B cell (primary cell): Measurements from ENCODE around the gene NPEPPS. TPM values are rescaled to one million over a fixed set of nuclear protein-coding genes. Genes with fewer than 3 reads are reported as not detected.
"Not testable (repeated sequence)": the region's sequence is repeated elsewhere in the genome, so short reads cannot be mapped to it uniquely, and the experiment has no call there.

ENCODE experiments used
- ATAC-seq: fragments of 200-7000 bp; cut with Tn5 transposase; one replicate; pipeline ENCODE4 v1.10.0; 2021; ENCODE audit warnings: low read depth, mild to moderate bottlenecking, moderate number of reproducible peaks, moderate library complexity
- CTCF ChIA-PET: fragments of 350-600 bp; sonication (Branson Sonifier 250); formaldehyde crosslinking; loops from one replicate; lab custom pipeline; 2021; ENCODE audit warnings: antibody characterized with exemption, inconsistent platforms; lab: Charles Lee
- POLR2A ChIA-PET: fragments of 350-600 bp; sonication (Branson Sonifier 250); formaldehyde crosslinking; loops from one replicate; lab custom pipeline; 2021; ENCODE audit warnings: antibody characterized with exemption; lab: Charles Lee
- DNase-seq: peaks from one replicate; pipeline ENCODE4 v3.0.0; 2013
- H2AFZ ChIP-seq: 2 replicates; pipeline ENCODE4 v1.6.1; 2012; ENCODE audit warnings: mild to moderate bottlenecking, low read depth, low read length; ENCODE audit not compliant: insufficient read depth, poor library complexity, severe bottlenecking
- H3K27ac ChIP-seq, 2 donors: 1 replicate in 1 of 2; 2 replicates in 1 of 2; pipeline ENCODE4 v1.5.1; 2012 to 2013; ENCODE audit warnings: low read length in 2 of 2, mild to moderate bottlenecking in 2 of 2, moderate library complexity in 1 of 2
- H3K27me3 ChIP-seq, 4 experiments: fragments of 200-600 bp in 1 of 4; sonication (generic) in 1 of 4; replicated peaks in 1 of 4; 1 replicate in 2 of 4; 2 replicates in 2 of 4; pipeline versions ENCODE4 v1.6.1 to v1.7.0; 2013 to 2016; ENCODE audit warnings: low read length in 3 of 4, mild to moderate bottlenecking in 2 of 4, mixed read lengths in 1 of 4, moderate library complexity in 1 of 4; ENCODE audit not compliant: insufficient read depth in 4 of 4, control insufficient read depth in 3 of 4; ENCODE audit errors: control extremely low read depth in 1 of 4
- H3K36me3 ChIP-seq, 2 experiments: replicated peaks in 1 of 2; 1 replicate in 1 of 2; 2 replicates in 1 of 2; pipeline versions ENCODE4 v1.6.1 to v1.7.1; 2013; ENCODE audit warnings: low read length in 1 of 2; ENCODE audit not compliant: insufficient read depth in 2 of 2, control insufficient read depth in 1 of 2; ENCODE audit errors: control extremely low read depth in 1 of 2, extremely low read depth in 1 of 2
- H3K4me1 ChIP-seq, 2 donors: fragments of 200-600 bp in 1 of 2; sonication (generic) in 1 of 2; 1 replicate in 1 of 2; 2 replicates in 1 of 2; pipeline versions ENCODE4 v1.5.1 to v1.6.1; 2013 to 2017; ENCODE audit warnings: low read length in 2 of 2; ENCODE audit not compliant: control insufficient read depth in 2 of 2, insufficient read depth in 2 of 2
- H3K4me2 ChIP-seq: replicated peaks from 2 replicates; pipeline ENCODE3; 2012; ENCODE audit warnings: mild to moderate bottlenecking, low read depth, low read length; ENCODE audit not compliant: poor library complexity, severe bottlenecking
- H3K4me3 ChIP-seq, 5 experiments: fragments of 200-600 bp in 1 of 5; sonication (generic) in 1 of 5; 1 replicate in 3 of 5; 2 replicates in 2 of 5; pipeline versions ENCODE4 v1.5.1 to v1.7.0; 2011 to 2016; ENCODE audit warnings: low read length in 4 of 5, mild to moderate bottlenecking in 4 of 5, low read depth in 2 of 5, control low read depth in 1 of 5, moderate library complexity in 1 of 5; ENCODE audit not compliant: insufficient read depth in 1 of 5; ENCODE audit errors: control extremely low read depth in 1 of 5, extremely low read depth in 1 of 5
- H3K79me2 ChIP-seq: fragments of 200-600 bp; sonication (generic); one replicate; pipeline ENCODE4 v1.6.0; 2016; ENCODE audit warnings: low read length; ENCODE audit not compliant: control insufficient read depth, insufficient read depth
- H3K9ac ChIP-seq: fragments of 200-600 bp; sonication (generic); 2 replicates; pipeline ENCODE4 v1.6.1; 2017; ENCODE audit warnings: mild to moderate bottlenecking, low read length, moderate library complexity
- H3K9me3 ChIP-seq, 3 donors: one replicate each; pipeline versions ENCODE4 v1.6.1 to v1.7.1; 2013; ENCODE audit warnings: low read length in 2 of 3; ENCODE audit not compliant: control insufficient read depth in 2 of 3, insufficient read depth in 1 of 3; ENCODE audit errors: control extremely low read depth in 1 of 3
- H4K20me1 ChIP-seq: 2 replicates; pipeline ENCODE4 v1.6.0; 2012; ENCODE audit warnings: mild to moderate bottlenecking, low read length; ENCODE audit not compliant: insufficient read depth, control insufficient read depth, poor library complexity, severe bottlenecking
- H3K27ac Mint-ChIP-seq: one replicate; pipeline ENCODE4 v1.8.0; 2021; ENCODE audit warnings: mixed read lengths
- H3K27me3 Mint-ChIP-seq: one replicate; pipeline ENCODE4 v1.8.0; 2021; ENCODE audit warnings: mixed read lengths
- H3K4me1 Mint-ChIP-seq: one replicate; pipeline ENCODE4 v1.8.0; 2021; ENCODE audit warnings: mixed read lengths
- H3K4me3 Mint-ChIP-seq: one replicate; pipeline ENCODE4 v1.8.0; 2021; ENCODE audit warnings: mixed read lengths
- H3K9me3 Mint-ChIP-seq: one replicate; pipeline ENCODE4 v1.8.0; 2022; ENCODE audit warnings: mixed read lengths; ENCODE audit not compliant: insufficient read depth
- WGBS: methylation state at CpG from one replicate; pipeline ENCODE4 v1.1.5; 2013; ENCODE audit warnings: missing lambda C conversion rate; ENCODE audit not compliant: insufficient coverage; 5-methylcytosine and 5-hydroxymethylcytosine counted together
- intact Hi-C: fragments of 100-400 bp; cut with micrococcal nuclease; formaldehyde crosslinking; loops from one replicate; pipeline ENCODE4 v1.10.0; 2022
- polyA plus RNA-seq: library from polyadenylated mRNA; depleted of rRNA; stranded (reverse); fragments of >200 nt; gene quantifications from 2 replicates; pipeline ENCODE4 v1.2.3, GENCODE V29; 2012
- total RNA-seq, 2 donors: library from RNA; stranded (reverse); fragments of 120-200 nt in 1 of 2; gene quantifications; 1 replicate in 1 of 2; 2 replicates in 1 of 2; pipeline versions ENCODE4 v1.2.3 to v1.2.4, GENCODE V29; 2013 to 2022

The NPEPPS gene
- total and polyA plus RNA-seq, 2 donors (not counting 1 experiment from before 2014, with no cell fraction given) = 47.8 to 160 TPM

- H3K4me3 Mint-ChIP-seq, H3K36me3 ChIP-seq, DNase-seq, H3K9ac ChIP-seq, H3K4me1 ChIP-seq, intact Hi-C loops, H4K20me1 ChIP-seq, H3K27me3 Mint-ChIP-seq, H3K27me3 ChIP-seq, H3K27ac Mint-ChIP-seq, H3K9me3 Mint-ChIP-seq, H3K27ac ChIP-seq, H3K4me2 ChIP-seq, H2AFZ ChIP-seq, POLR2A ChIA-PET, CTCF ChIA-PET, H3K9me3 ChIP-seq, ATAC-seq, H3K4me3 ChIP-seq: not testable (repeated sequence)
- H3K79me2 ChIP-seq = peaks cover 16% of the 10 kb centered on the region
- H3K4me1 Mint-ChIP-seq = peaks cover 14% of the 10 kb centered on the region
Observed at GRCh38 chr17:47562406-47562705, 31.4 kb downstream of the NPEPPS start.

GRCh38 chr17:47567261-47567660 lies 36.4 kb downstream of the NPEPPS start:
- ChIA-PET CTCF (interaction anchor here (0.6 kb wide), 1 partner anchor 1276 kb away, joined by 3 read pairs; no protein-coding TSS in a partner anchor), POLR2A (interaction anchor here (0.7 kb wide), 1 partner anchor 592 kb away, joined by 3 read pairs; no protein-coding TSS in a partner anchor)
- H3K36me3 ChIP-seq, H3K4me2 ChIP-seq, H3K27me3 ChIP-seq, H3K4me3 ChIP-seq, H3K4me1 Mint-ChIP-seq, DNase-seq, H3K27ac Mint-ChIP-seq, H3K9me3 Mint-ChIP-seq, H3K27me3 Mint-ChIP-seq, H3K9me3 ChIP-seq, intact Hi-C loops, H3K9ac ChIP-seq, H2AFZ ChIP-seq, H3K79me2 ChIP-seq, H3K4me1 ChIP-seq, ATAC-seq, H3K4me3 Mint-ChIP-seq, H4K20me1 ChIP-seq, H3K27ac ChIP-seq: not testable (repeated sequence)
- WGBS = no CpG with 5 or more reads among the region's 3 CpGs

- H2AFZ ChIP-seq, H3K9ac ChIP-seq, H3K27me3 ChIP-seq, H3K4me3 ChIP-seq, DNase-seq, H3K27ac ChIP-seq, ATAC-seq, H3K4me1 Mint-ChIP-seq, H3K4me2 ChIP-seq, H3K27me3 Mint-ChIP-seq, H3K79me2 ChIP-seq, H3K9me3 ChIP-seq, H3K9me3 Mint-ChIP-seq, H3K4me1 ChIP-seq, H3K4me3 Mint-ChIP-seq, H3K27ac Mint-ChIP-seq, intact Hi-C loops, H4K20me1 ChIP-seq, H3K36me3 ChIP-seq, CTCF ChIA-PET, POLR2A ChIA-PET: not testable (repeated sequence)
- WGBS = no CpG with 5 or more reads among the region's 3 CpGs
Observed at GRCh38 chr17:47572561-47572960, 41.7 kb downstream of the NPEPPS start.

GRCh38 chr17:47582416-47582815 lies 51.5 kb downstream of the NPEPPS start:
- H3K27me3 ChIP-seq, H3K9me3 Mint-ChIP-seq, CTCF ChIA-PET, H3K36me3 ChIP-seq, H3K27ac Mint-ChIP-seq, H3K9ac ChIP-seq, POLR2A ChIA-PET, H3K4me3 Mint-ChIP-seq, H3K79me2 ChIP-seq, H3K27me3 Mint-ChIP-seq, ATAC-seq, H3K27ac ChIP-seq, DNase-seq, H3K4me1 ChIP-seq, H3K4me2 ChIP-seq, H3K4me3 ChIP-seq, H2AFZ ChIP-seq, H3K4me1 Mint-ChIP-seq, H4K20me1 ChIP-seq, H3K9me3 ChIP-seq, intact Hi-C loops: not testable (repeated sequence)
- WGBS = no CpG with 5 or more reads among the region's 1 CpG
